NCI-H1092 (cell line): Measurements from ENCODE around the gene ZNF143.
"Not testable (repeated sequence)": the region's sequence is repeated elsewhere in the genome, so short reads cannot be mapped to it uniquely, and the experiment has no call there.

Experiments used
- DNase-seq: peaks from one replicate; lab custom pipeline; 2025; lab: John Stamatoyannopoulos, UW

The ZNF143 gene

GRCh38 chr11:9549216-9549615, 88.4 kb downstream of the ZNF143 start:
- DNase-seq = not testable (repeated sequence)

- no peak for DNase-seq
Observed at GRCh38 chr11:9550191-9550628, 89.4 kb downstream of the ZNF143 start.

- DNase-seq = no peak
Observed at GRCh38 chr11:9561279-9561982, 100.6 kb downstream of the ZNF143 start.

- DNase-seq = no peak
Observed at GRCh38 chr11:9562716-9563115, 101.9 kb downstream of the ZNF143 start.

GRCh38 chr11:9563196-9563730, 102.5 kb downstream of the ZNF143 start:
- no peak for DNase-seq

- DNase-seq = no peak
Observed at GRCh38 chr11:9565822-9566560, 105.2 kb downstream of the ZNF143 start.

GRCh38 chr11:9566561-9567063, 105.8 kb downstream of the ZNF143 start:
- DNase-seq = no peak

GRCh38 chr11:9567401-9567800, 106.6 kb downstream of the ZNF143 start:
- DNase-seq = no peak

GRCh38 chr11:9568161-9568853, 107.5 kb downstream of the ZNF143 start:
- DNase-seq = no peak

GRCh38 chr11:9568854-9569587, 108.2 kb downstream of the ZNF143 start:
- DNase-seq = no peak

- no peak for DNase-seq
Observed at GRCh38 chr11:9569588-9570164, 108.9 kb downstream of the ZNF143 start.

- no peak for DNase-seq
Observed at GRCh38 chr11:9570313-9571025, 109.7 kb downstream of the ZNF143 start.

- no peak for DNase-seq
Observed at GRCh38 chr11:9571071-9571762, 110.4 kb downstream of the ZNF143 start.

- DNase-seq = no peak
Observed at GRCh38 chr11:9571763-9572115, 110.9 kb downstream of the ZNF143 start.

GRCh38 chr11:9573052-9573774, 112.4 kb downstream of the ZNF143 start, which contains the start of gene WEE1:
WEE1 (plus strand) TSS chr11:9573670; CDS start chr11:9573934, 264 bp downstream.
- DNase-seq = peak; percentile 98

- no peak for DNase-seq
Observed at GRCh38 chr11:9573775-9574621, 113.2 kb downstream of the ZNF143 start.

- DNase-seq = no peak
Observed at GRCh38 chr11:9574622-9575259, 113.9 kb downstream of the ZNF143 start.
